B cell (primary cell): ENCODE data around the gene RPS6KL1. TPM values are rescaled to one million over a fixed set of nuclear protein-coding genes. Genes with fewer than 3 reads are reported as not detected.

Source experiments
- ATAC-seq: fragments of 200-7000 bp; cut with Tn5 transposase; one replicate; pipeline ENCODE4 v1.10.0; 2021; ENCODE audit warnings: low read depth, mild to moderate bottlenecking, moderate number of reproducible peaks, moderate library complexity
- CTCF ChIA-PET: fragments of 350-600 bp; sonication (Branson Sonifier 250); formaldehyde crosslinking; loops from one replicate; lab custom pipeline; 2021; ENCODE audit warnings: antibody characterized with exemption, inconsistent platforms; lab: Charles Lee
- POLR2A ChIA-PET: fragments of 350-600 bp; sonication (Branson Sonifier 250); formaldehyde crosslinking; loops from one replicate; lab custom pipeline; 2021; ENCODE audit warnings: antibody characterized with exemption; lab: Charles Lee
- DNase-seq: peaks from one replicate; pipeline ENCODE4 v3.0.0; 2013
- H2AFZ ChIP-seq: 2 replicates; pipeline ENCODE4 v1.6.1; 2012; ENCODE audit warnings: mild to moderate bottlenecking, low read depth, low read length; ENCODE audit not compliant: insufficient read depth, poor library complexity, severe bottlenecking
- H3K27ac ChIP-seq, 2 donors: 1 replicate in 1 of 2; 2 replicates in 1 of 2; pipeline ENCODE4 v1.5.1; 2012 to 2013; ENCODE audit warnings: low read length in 2 of 2, mild to moderate bottlenecking in 2 of 2, moderate library complexity in 1 of 2
- H3K27me3 ChIP-seq, 4 experiments: fragments of 200-600 bp in 1 of 4; sonication (generic) in 1 of 4; replicated peaks in 1 of 4; 1 replicate in 2 of 4; 2 replicates in 2 of 4; pipeline versions ENCODE4 v1.6.1 to v1.7.0; 2013 to 2016; ENCODE audit warnings: low read length in 3 of 4, mild to moderate bottlenecking in 2 of 4, mixed read lengths in 1 of 4, moderate library complexity in 1 of 4; ENCODE audit not compliant: insufficient read depth in 4 of 4, control insufficient read depth in 3 of 4; ENCODE audit errors: control extremely low read depth in 1 of 4
- H3K36me3 ChIP-seq, 2 experiments: replicated peaks in 1 of 2; 1 replicate in 1 of 2; 2 replicates in 1 of 2; pipeline versions ENCODE4 v1.6.1 to v1.7.1; 2013; ENCODE audit warnings: low read length in 1 of 2; ENCODE audit not compliant: insufficient read depth in 2 of 2, control insufficient read depth in 1 of 2; ENCODE audit errors: control extremely low read depth in 1 of 2, extremely low read depth in 1 of 2
- H3K4me1 ChIP-seq, 2 donors: fragments of 200-600 bp in 1 of 2; sonication (generic) in 1 of 2; 1 replicate in 1 of 2; 2 replicates in 1 of 2; pipeline versions ENCODE4 v1.5.1 to v1.6.1; 2013 to 2017; ENCODE audit warnings: low read length in 2 of 2; ENCODE audit not compliant: control insufficient read depth in 2 of 2, insufficient read depth in 2 of 2
- H3K4me2 ChIP-seq: replicated peaks from 2 replicates; pipeline ENCODE3; 2012; ENCODE audit warnings: mild to moderate bottlenecking, low read depth, low read length; ENCODE audit not compliant: poor library complexity, severe bottlenecking
- H3K4me3 ChIP-seq, 5 experiments: fragments of 200-600 bp in 1 of 5; sonication (generic) in 1 of 5; 1 replicate in 3 of 5; 2 replicates in 2 of 5; pipeline versions ENCODE4 v1.5.1 to v1.7.0; 2011 to 2016; ENCODE audit warnings: low read length in 4 of 5, mild to moderate bottlenecking in 4 of 5, low read depth in 2 of 5, control low read depth in 1 of 5, moderate library complexity in 1 of 5; ENCODE audit not compliant: insufficient read depth in 1 of 5; ENCODE audit errors: control extremely low read depth in 1 of 5, extremely low read depth in 1 of 5
- H3K79me2 ChIP-seq: fragments of 200-600 bp; sonication (generic); one replicate; pipeline ENCODE4 v1.6.0; 2016; ENCODE audit warnings: low read length; ENCODE audit not compliant: control insufficient read depth, insufficient read depth
- H3K9ac ChIP-seq: fragments of 200-600 bp; sonication (generic); 2 replicates; pipeline ENCODE4 v1.6.1; 2017; ENCODE audit warnings: mild to moderate bottlenecking, low read length, moderate library complexity
- H3K9me3 ChIP-seq, 3 donors: one replicate each; pipeline versions ENCODE4 v1.6.1 to v1.7.1; 2013; ENCODE audit warnings: low read length in 2 of 3; ENCODE audit not compliant: control insufficient read depth in 2 of 3, insufficient read depth in 1 of 3; ENCODE audit errors: control extremely low read depth in 1 of 3
- H4K20me1 ChIP-seq: 2 replicates; pipeline ENCODE4 v1.6.0; 2012; ENCODE audit warnings: mild to moderate bottlenecking, low read length; ENCODE audit not compliant: insufficient read depth, control insufficient read depth, poor library complexity, severe bottlenecking
- H3K27ac Mint-ChIP-seq: one replicate; pipeline ENCODE4 v1.8.0; 2021; ENCODE audit warnings: mixed read lengths
- H3K27me3 Mint-ChIP-seq: one replicate; pipeline ENCODE4 v1.8.0; 2021; ENCODE audit warnings: mixed read lengths
- H3K4me1 Mint-ChIP-seq: one replicate; pipeline ENCODE4 v1.8.0; 2021; ENCODE audit warnings: mixed read lengths
- H3K4me3 Mint-ChIP-seq: one replicate; pipeline ENCODE4 v1.8.0; 2021; ENCODE audit warnings: mixed read lengths
- H3K9me3 Mint-ChIP-seq: one replicate; pipeline ENCODE4 v1.8.0; 2022; ENCODE audit warnings: mixed read lengths; ENCODE audit not compliant: insufficient read depth
- CTCF ChIP-seq: fragments of 200-600 bp; IDR thresholded peaks from one replicate; pipeline ENCODE4 v1.8.0; 2022; ENCODE audit warnings: antibody characterized with exemption, mild to moderate bottlenecking
- EZH2 ChIP-seq: IDR thresholded peaks from 2 replicates; pipeline ENCODE4 v1.6.1; 2012; ENCODE audit warnings: borderline replicate concordance, low read depth, mild to moderate bottlenecking, moderate library complexity, low read length; ENCODE audit not compliant: insufficient read depth, poor library complexity, severe bottlenecking
- WGBS: methylation state at CpG from one replicate; pipeline ENCODE4 v1.1.5; 2013; ENCODE audit warnings: missing lambda C conversion rate; ENCODE audit not compliant: insufficient coverage; 5-methylcytosine and 5-hydroxymethylcytosine counted together
- intact Hi-C: fragments of 100-400 bp; cut with micrococcal nuclease; formaldehyde crosslinking; loops from one replicate; pipeline ENCODE4 v1.10.0; 2022
- polyA plus RNA-seq: library from polyadenylated mRNA; depleted of rRNA; stranded (reverse); fragments of >200 nt; gene quantifications from 2 replicates; pipeline ENCODE4 v1.2.3, GENCODE V29; 2012
- total RNA-seq, 2 donors: library from RNA; stranded (reverse); fragments of 120-200 nt in 1 of 2; gene quantifications; 1 replicate in 1 of 2; 2 replicates in 1 of 2; pipeline versions ENCODE4 v1.2.3 to v1.2.4, GENCODE V29; 2013 to 2022

Gene RPS6KL1
- total and polyA plus RNA-seq, 2 donors (not counting 1 experiment from before 2014, with no cell fraction given) = 3.4 to 4.4 TPM

- ChIA-PET POLR2A (interaction anchor here (0.7 to 1.1 kb wide), 4 partner anchors 14 to 186 kb away, joined by 3 to 4 read pairs (median 3); partner anchors contain the start of genes EIF2B2 and NEK9), CTCF (interaction anchor here (0.7 to 3.0 kb wide), 9 partner anchors 10 to 147 kb away, joined by 3 to 13 read pairs (median 3); partner anchors contain the start of gene PGF)
- Histone ChIP-seq H3K4me1 (peaks cover 35 to 48% of the 10 kb centered on the region in 2 donors), H3K4me2 (peak overlapping the region; percentile 75), H3K27me3 (no peaks in the 10 kb centered on the region), H3K9me3 (no peaks in the 10 kb centered on the region), H3K36me3 (no peaks in the 10 kb centered on the region), H2AFZ (peak overlapping the region; percentile 87), H3K79me2 (no peaks in the 10 kb centered on the region), H3K27ac (peak overlapping the region; percentile 75 to 84), H3K9ac (peak overlapping the region; percentile 52), H4K20me1 (no peaks in the 10 kb centered on the region), H3K4me3 (peak overlapping the region in 2 of 5 experiments; percentile 13 to 25)
- no peaks in the 10 kb centered on the region for H3K9me3 Mint-ChIP-seq
- H3K4me1 Mint-ChIP-seq = peaks cover 52% of the 10 kb centered on the region
- intact Hi-C loops = loop anchor here (10.0 kb wide), 1 partner anchor 364 kb away; no protein-coding TSS in a partner anchor
- H3K27me3 Mint-ChIP-seq = no peaks in the 10 kb centered on the region
- TF ChIP-seq EZH2 = no peak
- no peak for TF ChIP-seq CTCF
- 86% methylated on average over 16 of the region's 18 CpGs for WGBS
- peak overlapping the region; percentile 79 for H3K4me3 Mint-ChIP-seq
- DNase-seq (no peak), ATAC-seq (no peak)
- H3K27ac Mint-ChIP-seq = peak overlapping the region; percentile 84
Measured at GRCh38 chr14:74940956-74941565, 18.0 kb upstream of the RPS6KL1 start.
